Stimulated activated CD8-positive, alpha-beta memory T cell treated with anti-CD3 and anti-CD28 coated beads, Interleukin-4, amount 100 ng/mL, for 1 hour (primary cell): ENCODE results near the gene CTNNA3.

ENCODE experiments used
- DNase-seq, 2 donors: peaks; one replicate each; pipeline ENCODE4 v3.0.0-alpha.2; 2020; ENCODE audit warnings: low read depth in 2 of 2, low spot score in 1 of 2

The CTNNA3 gene

GRCh38 chr10:66832781-66833422 lies 863.1 kb downstream of the CTNNA3 start:
- DNase-seq = no peak

- DNase-seq = no peak
These were observed 867.0 kb downstream of the CTNNA3 start for GRCh38 chr10:66828957-66829356.

DNA sequence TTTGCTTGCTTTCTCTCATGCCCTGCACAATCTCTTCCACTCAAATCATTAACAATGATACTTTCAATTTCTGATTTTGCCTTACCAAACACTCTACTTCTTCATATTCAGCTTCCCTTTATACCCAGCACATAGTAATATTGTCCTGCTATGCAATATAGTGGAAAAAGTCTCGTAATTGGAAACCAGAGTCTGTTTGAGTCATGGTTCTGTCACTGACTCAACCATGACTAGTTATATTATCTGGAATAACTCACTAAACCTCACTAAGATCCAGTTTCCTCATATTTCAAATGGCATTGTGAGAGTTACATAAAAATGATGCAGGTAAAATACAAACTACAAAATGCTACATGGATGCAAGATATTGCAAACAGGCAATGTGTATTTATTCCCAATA lies 868.6 kb downstream of the CTNNA3 start:
- DNase-seq = no peak

DNA sequence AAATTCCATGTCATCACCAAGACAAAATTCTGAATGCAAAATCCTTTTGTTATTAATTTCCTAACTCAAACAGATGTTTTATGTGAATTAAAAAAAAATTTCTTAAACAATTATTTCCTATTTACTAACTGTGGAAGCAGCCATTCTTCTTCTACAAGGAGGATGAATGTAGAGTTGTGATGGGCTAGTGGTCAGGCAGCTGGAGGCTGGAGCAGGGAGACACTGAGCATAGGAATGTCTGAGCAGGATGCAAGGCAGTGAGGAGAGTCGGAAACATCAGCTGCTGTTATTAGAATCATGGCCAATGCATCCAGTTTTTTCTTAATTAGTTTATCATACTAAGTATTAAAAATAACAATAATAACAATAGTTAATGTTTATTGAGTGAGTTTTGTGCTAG lies 872.7 kb downstream of the CTNNA3 start:
- DNase-seq = no peak

DNA sequence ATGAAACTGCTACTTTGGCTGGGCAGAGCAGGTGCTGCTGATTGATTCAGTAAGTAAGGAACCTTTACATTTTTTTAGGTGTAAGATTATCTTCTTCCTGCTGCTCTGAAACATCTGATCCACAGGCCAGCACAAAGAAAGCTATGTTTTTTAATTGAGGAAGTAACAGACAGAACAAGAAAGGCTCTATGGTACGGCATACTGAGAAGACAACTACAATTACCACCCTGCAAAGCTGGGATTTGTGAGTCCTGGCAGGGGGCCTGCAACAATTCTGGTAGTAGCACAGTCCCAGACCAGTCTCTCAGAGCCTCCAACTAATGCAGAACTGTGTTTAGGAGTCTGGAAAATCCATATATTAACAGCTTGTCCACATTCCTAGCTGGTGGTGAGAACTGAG lies 873.2 kb downstream of the CTNNA3 start:
- DNase-seq = no peak

GRCh38 chr10:66819691-66820090 lies 876.3 kb downstream of the CTNNA3 start:
- no peak for DNase-seq

- DNase-seq = no peak
These were observed 882.9 kb downstream of the CTNNA3 start for GRCh38 chr10:66813122-66813521.

GRCh38 chr10:66811211-66811610 lies 884.8 kb downstream of the CTNNA3 start:
- no peak for DNase-seq

- DNase-seq = no peak
These were observed 886.6 kb downstream of the CTNNA3 start for GRCh38 chr10:66809402-66809801.

DNA sequence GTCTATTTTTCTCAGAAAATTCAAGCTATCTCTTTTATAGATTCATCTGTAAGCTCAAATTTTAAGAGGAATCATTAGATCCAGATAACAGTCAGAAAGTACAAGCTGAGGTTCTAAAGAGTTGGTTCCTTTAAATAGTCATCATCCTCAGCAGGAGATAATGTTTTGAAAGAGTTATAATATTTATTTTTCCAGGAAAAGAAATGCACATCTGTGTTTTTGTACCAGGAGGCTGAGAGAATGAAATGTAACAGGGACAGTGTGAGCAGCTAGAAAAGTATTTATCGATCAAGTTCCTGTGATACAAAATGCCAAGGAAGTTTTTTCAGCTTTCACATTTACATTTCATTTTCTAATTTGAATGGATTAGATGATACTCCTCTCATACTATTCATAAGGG lies 890.4 kb downstream of the CTNNA3 start:
- DNase-seq = no peak

DNA sequence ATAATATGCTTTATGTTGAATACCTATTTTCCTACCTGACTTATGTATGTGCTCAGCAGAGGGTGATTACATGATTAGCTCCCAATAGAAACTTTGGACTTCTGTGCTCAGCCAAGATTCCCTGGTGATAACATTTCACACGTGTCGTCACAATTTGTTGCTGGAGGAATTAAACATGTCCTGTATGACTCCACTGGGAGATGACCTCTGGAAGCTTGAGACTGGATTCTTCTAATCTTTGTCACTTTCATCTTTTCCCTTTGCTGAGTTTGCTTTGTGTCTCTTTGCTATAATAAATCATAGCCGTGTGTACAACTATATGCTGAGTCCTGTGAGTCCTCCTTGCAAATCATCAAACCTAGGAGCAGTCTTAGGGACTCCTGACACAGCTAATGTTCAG lies 891.0 kb downstream of the CTNNA3 start:
- DNase-seq = no peak

GRCh38 chr10:66803174-66803573 lies 892.8 kb downstream of the CTNNA3 start:
- DNase-seq = no peak

GRCh38 chr10:66799474-66799873 lies 896.5 kb downstream of the CTNNA3 start:
- DNase-seq = no peak

DNA sequence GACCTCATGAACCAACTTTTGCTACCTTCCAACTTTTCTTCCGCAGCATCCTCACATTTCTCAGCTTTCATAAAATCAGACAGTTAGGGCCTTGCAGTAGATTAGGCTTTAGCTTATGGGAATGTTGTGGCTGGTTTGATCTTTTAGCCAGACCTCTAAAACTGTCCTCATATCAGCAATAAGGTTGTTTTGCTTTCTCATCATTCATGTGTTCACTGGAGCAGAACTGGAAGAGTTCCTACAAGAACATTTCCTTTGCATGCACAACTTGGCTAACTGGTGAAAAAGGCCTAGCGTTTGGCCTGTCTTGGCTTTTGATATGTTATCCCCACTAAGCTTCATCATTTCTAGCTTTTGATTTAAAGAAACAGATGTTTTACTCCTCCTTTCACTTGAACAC lies 900.1 kb downstream of the CTNNA3 start:
- DNase-seq = no peak

DNA sequence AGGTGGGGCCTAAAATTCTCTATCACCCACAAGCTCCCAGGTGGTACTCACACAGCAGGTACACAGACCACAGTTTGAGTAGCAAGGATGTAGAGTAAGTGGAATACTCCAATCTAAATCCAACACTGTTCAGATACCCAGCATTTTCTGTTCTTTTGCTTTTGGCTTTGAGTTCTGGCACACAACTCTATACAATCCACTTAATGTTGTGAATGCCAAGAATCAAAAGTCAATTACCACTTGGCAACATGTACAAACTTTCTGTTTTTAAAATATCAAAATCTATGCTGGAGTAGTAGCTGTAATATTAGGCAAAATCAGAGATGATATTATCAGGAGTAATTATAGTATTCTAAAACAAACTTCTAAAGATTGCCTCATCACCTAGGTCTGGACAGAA lies 903.6 kb downstream of the CTNNA3 start:
- no peak for DNase-seq

DNA sequence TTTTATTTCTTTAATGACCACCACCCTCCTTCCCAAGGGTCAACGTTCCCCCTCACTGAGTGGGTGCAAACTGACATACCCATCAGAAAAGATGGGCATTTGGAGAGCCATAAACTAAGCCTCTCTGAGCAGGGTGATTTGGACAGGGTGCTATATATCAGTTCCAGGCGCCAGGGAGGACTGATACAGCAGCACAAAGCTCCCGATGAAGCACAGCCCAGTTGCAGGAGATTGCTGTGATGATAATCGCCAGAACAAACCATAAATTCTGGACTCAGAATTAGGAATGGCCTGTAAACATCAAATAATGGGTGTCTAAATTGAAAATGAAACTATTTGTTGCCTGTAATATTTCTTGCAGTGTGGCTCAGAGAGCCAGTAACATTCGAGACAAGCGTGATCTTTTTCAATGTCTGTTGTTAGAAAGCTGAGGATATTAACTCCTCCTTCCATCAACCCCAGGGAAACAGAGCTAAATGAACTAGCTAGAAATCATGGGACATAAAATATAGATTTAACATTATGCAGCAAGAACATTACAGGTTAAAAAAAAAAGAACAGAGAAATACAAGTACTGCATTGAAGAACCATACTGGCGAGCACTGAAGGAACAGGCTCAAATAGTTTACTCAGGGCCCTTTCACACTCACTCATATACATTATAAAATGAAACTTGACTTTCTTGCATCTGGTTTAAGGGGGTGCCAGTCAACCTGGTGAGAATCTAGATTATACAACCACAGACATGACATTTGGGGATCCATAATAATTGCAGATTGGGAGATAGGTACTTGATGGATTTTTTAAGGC lies 907.6 kb downstream of the CTNNA3 start:
- DNase-seq = no peak

- DNase-seq = no peak
These were observed 909.3 kb downstream of the CTNNA3 start for GRCh38 chr10:66786709-66787108.

DNA sequence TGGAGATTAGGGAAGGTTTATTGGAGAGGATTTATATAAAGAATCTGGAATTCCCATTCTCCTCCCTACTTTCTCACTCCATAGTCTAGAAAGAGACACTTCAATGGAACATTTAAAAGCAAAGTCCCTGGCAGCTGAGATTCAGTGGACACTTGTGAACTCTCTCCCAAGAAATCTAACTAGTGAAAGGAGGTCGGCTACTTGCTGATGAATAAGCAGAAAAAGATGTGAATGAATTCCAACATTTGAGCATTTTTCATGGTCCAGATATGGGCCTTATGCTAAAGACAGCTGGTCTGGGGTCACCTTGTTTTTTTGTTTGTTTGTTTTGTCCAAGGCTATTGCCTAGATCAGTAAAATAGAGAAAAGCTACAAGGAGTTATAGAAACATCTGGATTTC lies 911.2 kb downstream of the CTNNA3 start:
- no peak for DNase-seq

DNA sequence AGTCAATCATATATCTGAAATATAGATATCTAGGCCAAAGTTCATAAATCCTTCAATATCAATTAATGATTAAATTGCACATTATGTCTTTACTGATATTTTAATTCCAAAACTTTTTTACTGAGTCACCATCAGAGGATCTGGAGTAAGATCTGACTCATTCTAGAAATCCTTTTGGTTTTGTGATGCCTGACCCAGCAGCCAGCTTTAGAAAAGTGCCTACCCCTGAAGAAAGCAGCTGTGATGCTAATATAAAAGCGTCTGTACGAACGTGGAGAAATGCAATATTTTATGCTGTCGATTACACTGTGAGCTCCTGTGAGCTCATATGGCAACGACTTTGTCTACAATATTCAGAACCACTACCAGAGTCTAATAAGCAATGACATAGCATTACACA lies 912.7 kb downstream of the CTNNA3 start:
- DNase-seq = no peak

- DNase-seq = no peak
These were observed 913.2 kb downstream of the CTNNA3 start for GRCh38 chr10:66782776-66783175.

DNA sequence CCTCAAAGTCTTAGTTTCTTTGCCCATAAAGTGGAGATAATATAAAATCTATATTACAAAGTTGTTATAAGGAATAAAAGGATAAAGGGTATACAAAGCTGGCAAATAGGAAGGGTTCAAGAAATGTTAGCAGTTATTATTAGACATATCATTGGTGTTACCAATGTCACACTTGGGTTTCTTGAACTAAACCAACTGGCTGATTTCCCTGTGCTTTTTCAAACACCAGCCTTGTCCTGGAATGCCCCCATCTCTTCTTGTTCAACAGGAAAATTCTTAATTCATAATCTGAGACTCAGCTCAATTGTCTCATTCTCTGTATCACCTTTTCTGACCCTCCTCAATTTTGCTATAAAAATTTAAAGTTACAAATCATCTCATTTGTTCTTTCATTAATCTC lies 913.9 kb downstream of the CTNNA3 start:
- DNase-seq = no peak

DNA sequence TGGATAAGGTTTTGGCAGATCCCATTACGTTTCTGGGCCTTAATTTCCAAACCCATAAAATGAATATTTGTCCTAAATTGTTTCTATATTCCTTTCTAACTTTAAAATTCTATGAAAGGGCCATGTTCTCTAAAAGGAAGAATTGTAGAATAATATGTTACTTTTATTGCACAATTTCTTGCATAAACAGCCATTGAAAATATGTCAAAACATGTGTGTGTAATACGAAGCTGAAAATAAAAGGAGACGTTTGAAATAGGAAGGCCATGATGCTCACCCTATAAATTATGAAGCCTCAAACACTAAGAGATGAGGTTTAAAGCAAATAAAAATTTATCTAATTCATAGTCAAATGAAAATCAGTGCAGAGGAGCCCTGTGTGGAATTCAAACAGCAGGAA lies 915.2 kb downstream of the CTNNA3 start:
- no peak for DNase-seq

DNA sequence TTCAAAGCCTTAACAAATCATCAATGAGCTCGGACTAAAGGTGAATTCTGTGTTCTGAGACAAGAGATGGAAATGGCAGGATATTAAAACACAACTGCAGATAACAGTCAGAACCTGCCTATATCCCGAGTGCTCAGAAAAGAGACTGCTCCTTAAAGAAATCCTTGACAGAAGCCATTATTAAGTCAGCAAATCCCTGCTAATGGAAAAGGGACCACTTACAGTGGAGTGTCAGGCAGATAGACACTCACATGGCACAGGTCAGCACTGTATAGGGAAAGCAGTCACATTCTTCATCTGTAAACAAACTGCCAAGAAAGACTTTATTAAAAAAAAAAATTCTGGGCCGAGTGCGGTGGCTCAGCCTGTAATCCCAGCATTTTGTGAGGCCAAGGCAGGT lies 917.6 kb downstream of the CTNNA3 start:
- DNase-seq = no peak
